WTC11 (cell line): ENCODE results near the gene PCDH9. TPM values are rescaled to one million over a fixed set of nuclear protein-coding genes. Genes with fewer than 3 reads are reported as not detected.

ENCODE experiments used
- ATAC-seq: fragments of 200-7000 bp; cut with Tn5 transposase; 2 replicates; pipeline ENCODE4 v1.10.0; 2021; ENCODE audit warnings: mild to moderate bottlenecking, moderate library complexity
- CTCF ChIA-PET: fragments of 300-600 bp; sonication (Branson Sonifier 250); formaldehyde crosslinking; loops from one replicate; lab custom pipeline; 2021; ENCODE audit warnings: antibody characterized with exemption; lab: Charles Lee
- POLR2A ChIA-PET: fragments of 350-600 bp; sonication (Branson Sonifier 250); formaldehyde crosslinking; loops from one replicate; lab custom pipeline; 2021; ENCODE audit warnings: antibody characterized with exemption; lab: Charles Lee
- DNase-seq: peaks from one replicate; pipeline ENCODE4 v3.0.0; 2021; ENCODE audit warnings: low spot score
- H3K27ac Mint-ChIP-seq: 2 replicates; pipeline ENCODE4 v1.8.0; 2021; ENCODE audit warnings: mixed read lengths
- H3K27me3 Mint-ChIP-seq: 2 replicates; pipeline ENCODE4 v1.8.0; 2021; ENCODE audit warnings: low read depth, mild to moderate bottlenecking, moderate library complexity, mixed read lengths
- H3K36me3 Mint-ChIP-seq: 2 replicates; pipeline ENCODE4 v1.8.0; 2021; ENCODE audit warnings: mixed read lengths
- H3K4me1 Mint-ChIP-seq: 2 replicates; pipeline ENCODE4 v1.8.0; 2022; ENCODE audit warnings: mixed read lengths
- H3K4me3 Mint-ChIP-seq: 2 replicates; pipeline ENCODE4 v1.8.0; 2021; ENCODE audit warnings: mild to moderate bottlenecking, moderate library complexity, mixed read lengths
- H3K9me3 Mint-ChIP-seq: 2 replicates; pipeline ENCODE4 v1.8.0; 2021; ENCODE audit warnings: mixed read lengths
- AFF4 ChIP-seq: sonication (generic); formaldehyde crosslinking; IDR thresholded peaks from 2 replicates; pipeline ENCODE4 v1.8.1; 2023; ENCODE audit warnings: mild to moderate bottlenecking, missing genetic modification reagents, borderline replicate concordance
- E2F1 ChIP-seq: sonication (generic); formaldehyde crosslinking; IDR thresholded peaks from 2 replicates; pipeline ENCODE4 v1.8.0; 2022; ENCODE audit warnings: mild to moderate bottlenecking, missing genetic modification reagents
- E2F4 ChIP-seq: sonication (generic); formaldehyde crosslinking; IDR thresholded peaks from 2 replicates; pipeline ENCODE4 v1.8.1; 2022; ENCODE audit warnings: low read depth, mild to moderate bottlenecking, moderate library complexity, missing genetic modification reagents, borderline replicate concordance
- HMGA2 ChIP-seq: fragments of 250-450 bp; sonication (Bioruptor Pico); IDR thresholded peaks from 2 replicates; pipeline ENCODE4 v1.4.0; 2021; ENCODE audit warnings: mild to moderate bottlenecking, moderate library complexity
- HMGXB4 ChIP-seq: sonication (generic); formaldehyde crosslinking; IDR thresholded peaks from 2 replicates; pipeline ENCODE4 v1.8.1; 2023; ENCODE audit warnings: mild to moderate bottlenecking, moderate library complexity, missing genetic modification reagents
- JUN ChIP-seq: sonication (generic); formaldehyde crosslinking; IDR thresholded peaks from 2 replicates; pipeline ENCODE4 v1.8.0; 2023; ENCODE audit warnings: mild to moderate bottlenecking, missing genetic modification reagents
- NR1H2 ChIP-seq: sonication (generic); formaldehyde crosslinking; IDR thresholded peaks from 2 replicates; pipeline ENCODE4 v1.9.0; 2021; ENCODE audit warnings: mild to moderate bottlenecking, moderate library complexity, missing genetic modification reagents
- PRDM15 ChIP-seq: sonication (generic); formaldehyde crosslinking; IDR thresholded peaks from 2 replicates; pipeline ENCODE4 v1.8.0; 2022; ENCODE audit warnings: missing genetic modification reagents
- PRRX2 ChIP-seq: fragments of 250-450 bp; sonication (Bioruptor Pico); IDR thresholded peaks from 2 replicates; pipeline ENCODE4 v1.8.0; 2021; ENCODE audit warnings: mild to moderate bottlenecking
- RELA ChIP-seq: sonication (generic); formaldehyde crosslinking; IDR thresholded peaks from 2 replicates; pipeline ENCODE4 v1.8.1; 2022; ENCODE audit warnings: missing genetic modification reagents, mild to moderate bottlenecking, borderline replicate concordance
- RORB ChIP-seq: fragments of 250-450 bp; sonication (Bioruptor Pico); IDR thresholded peaks from 2 replicates; pipeline ENCODE4 v1.9.0; 2021; ENCODE audit warnings: mild to moderate bottlenecking
- SMAD4 ChIP-seq: sonication (generic); formaldehyde crosslinking; IDR thresholded peaks from 2 replicates; pipeline ENCODE4 v1.8.0; 2022; ENCODE audit warnings: mild to moderate bottlenecking, missing genetic modification reagents
- TEAD4 ChIP-seq: sonication (generic); formaldehyde crosslinking; IDR thresholded peaks from 2 replicates; pipeline ENCODE4 v1.8.0; 2022; ENCODE audit warnings: mild to moderate bottlenecking, missing genetic modification reagents
- ZNF281 ChIP-seq: sonication (generic); formaldehyde crosslinking; IDR thresholded peaks from 2 replicates; pipeline ENCODE4 v1.8.0; 2023; ENCODE audit warnings: mild to moderate bottlenecking, missing genetic modification reagents
- ZNF317 ChIP-seq: sonication (generic); formaldehyde crosslinking; IDR thresholded peaks from 2 replicates; pipeline ENCODE4 v1.8.1; 2023; ENCODE audit warnings: low read depth, mild to moderate bottlenecking, moderate library complexity, missing genetic modification reagents, borderline replicate concordance
- total RNA-seq: library from RNA; stranded (reverse); gene quantifications from 3 replicates; pipeline ENCODE4 v1.2.3, GENCODE V29; 2021

Gene PCDH9
- total RNA-seq, 1 experiment from 2014 or later = 0.48 TPM

- TF ChIP-seq RELA (CRISPR knock-in tag) = no peak
- TF ChIP-seq JUN (CRISPR knock-in tag) = no peak
Observed at GRCh38 chr13:67184247-67184646, 45.9 kb downstream of the PCDH9 start (continued).

- ATAC-seq = no peak
- H3K36me3 Mint-ChIP-seq = no peaks in the 10 kb centered on the region
- POLR2A ChIA-PET = no interaction called here
- TF ChIP-seq ZNF281 (no peak), AFF4 (CRISPR knock-in tag) (no peak), PRDM15 (CRISPR knock-in tag) (no peak), SMAD4 (CRISPR knock-in tag) (no peak), TEAD4 (no peak), E2F1 (CRISPR knock-in tag) (no peak), HMGXB4 (CRISPR knock-in tag) (no peak), PRRX2 (CRISPR knock-in tag) (no peak), RORB (CRISPR knock-in tag) (no peak), ZNF317 (CRISPR knock-in tag) (no peak), E2F4 (no peak), JUN (CRISPR knock-in tag) (no peak), HMGA2 (CRISPR knock-in tag) (no peak), NR1H2 (no peak)
- TF ChIP-seq, all 79 proteins: peak for 0
- Mint-ChIP-seq H3K4me3 (no peak overlapping the region), H3K9me3 (no peaks in the 10 kb centered on the region), H3K27ac (no peak overlapping the region), H3K27me3 (no peaks in the 10 kb centered on the region), H3K4me1 (peaks cover 8% of the 10 kb centered on the region; the same call in 1 of the 2 replicates)
- no peak for DNase-seq
- CTCF ChIA-PET = no interaction called here
Observed at GRCh38 chr13:67183151-67183550, 47.0 kb downstream of the PCDH9 start.
